ENCODE data around the gene ABHD8. TPM values are rescaled to one million over a fixed set of nuclear protein-coding genes. Genes with fewer than 3 reads are reported as not detected.
A peak's percentile ranks its signal among the peaks of the same experiment; 100 is the strongest.

ABHD8 gene
- total and polyA plus RNA-seq, 2 of the 4 experiments (the other 2 are of a cell fraction), result 3.9 to 10.2 TPM

- H3K4me3 ChIP-seq (ENCODE audit: insufficient read depth, low read depth, low read length), result peak within 1 kb of the TSS; percentile 73
- no peaks in the 10 kb centered on the region for H4K20me1 ChIP-seq (ENCODE audit: insufficient read depth, low read length)
- intact Hi-C loops (cut with micrococcal nuclease), result no loop called here
- peaks cover 5% of the 10 kb centered on the region; the same call in 1 of the 2 replicates for H3K36me3 ChIP-seq (ENCODE audit: control insufficient read depth, insufficient read depth, low read length)
- H3K56ac ChIP-seq (ENCODE audit: extremely low read depth, insufficient read depth, low read length), result peak within 1 kb of the TSS; percentile 78
- H3K79me1 ChIP-seq (ENCODE audit: low read depth in 1 of 2, low read length in 2 of 2), result peaks cover 7 to 44% of the 10 kb centered on the region in 2 experiments; a peak in 3 of 4 replicates
- peak within 1 kb of the TSS; percentile 84 for H3K27ac ChIP-seq (ENCODE audit: insufficient read depth, low read length)
- POLR2A ChIA-PET (ENCODE audit: unreplicated experiment), result interaction anchor here (0.6 kb wide), 1 partner anchor 19 kb away, joined by 5 read pairs; no protein-coding TSS in a partner anchor
- WGBS, 2 experiments (ENCODE audit: extremely low coverage in 2 of 2, insufficient read length in 1 of 2), result 0% methylated on average over 21 of the region's 41 CpGs; no CpG with 5 or more reads in 1 of the 2 experiments
- peak within 1 kb of the TSS; percentile 62 for H3K23ac ChIP-seq (ENCODE audit: low read depth, low read length)
- peak within 1 kb of the TSS; percentile 13; the same call in 1 of the 3 replicates for H2BK15ac ChIP-seq (ENCODE audit: low read depth, low read length)
- BruUV-seq (replicated peaks), result no TSS peak
- H2BK120ac ChIP-seq (ENCODE audit: low read depth, low read length), result peak within 1 kb of the TSS; percentile 33
- ATAC-seq (ENCODE audit: low read depth) (peak; percentile 87), DNase-seq (peak; percentile 98)
- in situ Hi-C loops (cut with MboI; ENCODE audit: low sequenced_read_pairs), result no loop called here
- peak within 1 kb of the TSS; percentile 70 for H3K9ac ChIP-seq (ENCODE audit: low read depth, low read length)
- peak within 1 kb of the TSS; percentile 95 for H2AFZ ChIP-seq (replicated peaks; ENCODE audit: low read length, poor library complexity)
- H3K9me3 ChIP-seq (ENCODE audit: control insufficient read depth, insufficient read depth, low read length), result no peaks in the 10 kb centered on the region
- peak within 1 kb of the TSS; percentile 91 for H4K91ac ChIP-seq (ENCODE audit: insufficient read depth, low read depth, low read length)
- peaks cover 8% of the 10 kb centered on the region for H3K4me1 ChIP-seq (ENCODE audit: control insufficient read depth, insufficient read depth, low read length)
- H3K18ac ChIP-seq (ENCODE audit: low read depth, low read length), result peak within 1 kb of the TSS; percentile 55; the same call in 1 of the 2 replicates
- CTCF ChIA-PET, result no interaction called here
- peak within 1 kb of the TSS; percentile 79 for H2AK5ac ChIP-seq (ENCODE audit: low read depth, low read length)
- peak; percentile 51; the same call in 1 of the 2 replicates for TF ChIP-seq MAZ (IDR thresholded peaks at IDR 0.05; ENCODE audit: borderline replicate concordance, low read depth, low read length)
- TF ChIP-seq, protein P1, sequence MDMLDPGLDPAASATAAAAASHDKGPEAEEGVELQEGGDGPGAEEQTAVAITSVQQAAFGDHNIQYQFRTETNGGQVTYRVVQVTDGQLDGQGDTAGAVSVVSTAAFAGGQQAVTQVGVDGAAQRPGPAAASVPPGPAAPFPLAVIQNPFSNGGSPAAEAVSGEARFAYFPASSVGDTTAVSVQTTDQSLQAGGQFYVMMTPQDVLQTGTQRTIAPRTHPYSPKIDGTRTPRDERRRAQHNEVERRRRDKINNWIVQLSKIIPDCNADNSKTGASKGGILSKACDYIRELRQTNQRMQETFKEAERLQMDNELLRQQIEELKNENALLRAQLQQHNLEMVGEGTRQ (IDR thresholded peaks at IDR 0.05; ENCODE audit: low read depth, low read length), result 0 out of 2 replicates have a peak, but pooled peaks have one; percentile 9
- TF ChIP-seq NFE2L2 (IDR thresholded peaks at IDR 0.05; ENCODE audit: low read depth, low read length), result no peak
- peak; percentile 43; the same call in 1 of the 2 replicates for TF ChIP-seq MXI1 (IDR thresholded peaks at IDR 0.05; ENCODE audit: borderline replicate concordance, low read depth, low read length)
- no peak for TF ChIP-seq MAFK (IDR thresholded peaks at IDR 0.05; ENCODE audit: low read depth, low read length)
- TF ChIP-seq CHD1 (IDR thresholded peaks at IDR 0.05; ENCODE audit: low read depth, low read length), result no peak
- peaks cover 5% of the 10 kb centered on the region for H3K9me1 ChIP-seq (ENCODE audit: insufficient read depth, low read length)
- no peak within 1 kb of the TSS for H2BK20ac ChIP-seq (ENCODE audit: low read depth, low read length)
- peak within 1 kb of the TSS; percentile 71 for H3K4ac ChIP-seq (ENCODE audit: low read depth, low read length)
- H2AK9ac ChIP-seq (replicated peaks; ENCODE audit: low read depth, low read length, poor library complexity), result peak within 1 kb of the TSS; percentile 47
- H3K4me2 ChIP-seq (ENCODE audit: low read depth, low read length), result peak within 1 kb of the TSS; percentile 87
- dilution Hi-C loops (cut with HindIII; ENCODE audit: low sequenced_read_pairs, unreplicated experiment), result no loop called here
- H4K8ac ChIP-seq (ENCODE audit: low read depth in 2 of 2, low read length in 2 of 2), result peak within 1 kb of the TSS; percentile 64 to 98
- peak within 1 kb of the TSS; percentile 45 for H4K5ac ChIP-seq (ENCODE audit: low read depth, low read length)
- H3K27me3 ChIP-seq (ENCODE audit: control insufficient read depth, insufficient read depth, low read length), result no peaks in the 10 kb centered on the region
- peak within 1 kb of the TSS; percentile 79 for H3K14ac ChIP-seq (replicated peaks; ENCODE audit: low read depth, low read length)
- H2BK5ac ChIP-seq (ENCODE audit: low read depth, low read length, poor library complexity, severe bottlenecking), result peak within 1 kb of the TSS; percentile 80
Observed at GRCh38 chr19:17336872-17337674, 33.8 kb upstream of the ABHD8 start, which contains the start of gene GTPBP3. Gene GTPBP3, plus strand, starts transcription at chr19:17337553. Its CDS starts 59 bp downstream, at chr19:17337612.

Measured in IMR-90 (cell line).